SK-N-SH (cell line): ENCODE data around the gene ENKUR. TPM values are rescaled to one million over a fixed set of nuclear protein-coding genes. Genes with fewer than 3 reads are reported as not detected.

Source experiments
- CTCF ChIA-PET: fragments of 300-600, 350-600 bp; formaldehyde crosslinking; extraction: SDS; loops from one replicate; lab custom pipeline; 2021; lab: Yijun Ruan, JAX
- POLR2A ChIA-PET: fragments of 350-600 bp; sonication (Branson Sonifier 250); formaldehyde crosslinking; extraction: SDS; loops from one replicate; lab custom pipeline; 2020; ENCODE audit warnings: antibody characterized with exemption, inconsistent platforms; lab: Yijun Ruan, JAX
- DNase-seq: peaks from one replicate; pipeline ENCODE4 v3.0.0; 2012
- H2AFZ ChIP-seq: fragments of 200-600 bp; sonication (generic); 2 replicates; pipeline ENCODE4 v1.8.1; 2016; ENCODE audit warnings: antibody characterized with exemption, mild to moderate bottlenecking, low read depth
- H3F3A ChIP-seq: fragments of 200-600 bp; sonication (generic); replicated peaks from 2 replicates; pipeline ENCODE3; 2016; ENCODE audit warnings: antibody characterized with exemption, mild to moderate bottlenecking; ENCODE audit not compliant: insufficient read depth
- H3K27ac ChIP-seq, 2 experiments: fragments of 200-500 bp in 1 of 2; fragments of 200-600 bp in 1 of 2; sonication (Bioruptor generic) in 1 of 2; sonication (generic), shearing (Covaris generic) in 1 of 2; 2 replicates each; pipeline versions ENCODE4 v1.5.1 to v1.6.1; 2014 to 2016; ENCODE audit warnings: low read depth in 2 of 2, inconsistent platforms in 1 of 2, low read length in 1 of 2, mild to moderate bottlenecking in 1 of 2, mixed read lengths in 1 of 2
- H3K27me3 ChIP-seq: fragments of 200-600 bp; sonication (generic), shearing (Covaris generic); 2 replicates; pipeline ENCODE4 v1.6.1; 2016; ENCODE audit warnings: mixed run types; ENCODE audit not compliant: insufficient read depth
- H3K36me3 ChIP-seq, 2 experiments: fragments of 200-500 bp in 1 of 2; fragments of 200-600 bp in 1 of 2; sonication (Bioruptor generic) in 1 of 2; sonication (generic) in 1 of 2; replicated peaks in 1 of 2; 2 replicates each; pipeline versions ENCODE3 to v1.5.1; 2014 to 2016; ENCODE audit warnings: low read length in 1 of 2, mild to moderate bottlenecking in 1 of 2; ENCODE audit not compliant: insufficient read depth in 2 of 2, control insufficient read depth in 1 of 2
- H3K4me1 ChIP-seq, 2 experiments: fragments of 200-500 bp in 1 of 2; fragments of 200-600 bp in 1 of 2; sonication (Bioruptor generic) in 1 of 2; sonication (generic), shearing (Covaris generic) in 1 of 2; 2 replicates each; pipeline versions ENCODE4 v1.5.1 to v1.6.1; 2014 to 2016; ENCODE audit warnings: low read depth in 1 of 2, low read length in 1 of 2, mixed run types in 1 of 2; ENCODE audit not compliant: insufficient read depth in 2 of 2, control insufficient read depth in 1 of 2
- H3K4me2 ChIP-seq: fragments of 200-600 bp; sonication (generic), shearing (Covaris generic); 2 replicates; pipeline ENCODE4 v1.6.1; 2017; ENCODE audit warnings: mixed run types
- H3K4me3 ChIP-seq, 2 experiments: fragments of 200-500 bp in 1 of 2; fragments of 200-600 bp in 1 of 2; sonication (Bioruptor generic) in 1 of 2; sonication (generic), shearing (Covaris generic) in 1 of 2; 2 replicates each; pipeline versions ENCODE4 v1.5.1 to v1.8.1; 2014 to 2016; ENCODE audit warnings: low read depth in 2 of 2, inconsistent platforms in 1 of 2, low read length in 1 of 2, mild to moderate bottlenecking in 1 of 2, mixed read lengths in 1 of 2, moderate library complexity in 1 of 2
- H3K79me2 ChIP-seq: fragments of 200-600 bp; sonication (generic); 2 replicates; pipeline ENCODE4 v1.8.1; 2017; ENCODE audit warnings: mild to moderate bottlenecking; ENCODE audit not compliant: insufficient read depth
- H3K9ac ChIP-seq: fragments of 200-600 bp; sonication (generic); 2 replicates; pipeline ENCODE4 v1.6.1; 2017; ENCODE audit warnings: mixed run types
- H3K9me2 ChIP-seq: fragments of 200-600 bp; sonication (generic); 2 replicates; pipeline ENCODE4 v1.6.1; 2017; ENCODE audit warnings: mixed run types
- H3K9me3 ChIP-seq: fragments of 200-600 bp; sonication (generic); 2 replicates; pipeline ENCODE4 v1.6.1; 2017; ENCODE audit warnings: mixed run types, mild to moderate bottlenecking, moderate library complexity
- H4K20me1 ChIP-seq: fragments of 200-600 bp; sonication (generic); 2 replicates; pipeline ENCODE4 v1.6.1; 2017; ENCODE audit warnings: mild to moderate bottlenecking, mixed run types; ENCODE audit not compliant: insufficient read depth
- ELF1 ChIP-seq: IDR thresholded peaks from 2 replicates; pipeline ENCODE4 v1.4.0; 2012
- EP300 ChIP-seq, 2 experiments: IDR thresholded peaks; 2 replicates each; pipeline versions ENCODE4 v1.4.0 to v1.6.1; 2012; ENCODE audit warnings: borderline replicate concordance in 1 of 2, low read depth in 1 of 2, low read length in 1 of 2
- EZH2phosphoT487 ChIP-seq: fragments of 200-600 bp; sonication (generic); IDR thresholded peaks from 2 replicates; pipeline ENCODE4 v1.6.1; 2017; ENCODE audit warnings: low read depth, mixed run types, mild to moderate bottlenecking, antibody characterized with exemption, moderate library complexity, borderline replicate concordance
- GABPA ChIP-seq: IDR thresholded peaks from 2 replicates; pipeline ENCODE4 v1.4.0; 2012; ENCODE audit warnings: low read depth, mild to moderate bottlenecking
- GATA2 ChIP-seq: sonication (generic); formaldehyde crosslinking; IDR thresholded peaks from 2 replicates; pipeline ENCODE4 v1.5.0; 2020; ENCODE audit warnings: mild to moderate bottlenecking, missing genetic modification reagents
- MEF2A ChIP-seq: IDR thresholded peaks from 2 replicates; pipeline ENCODE4 v1.4.0; 2012; ENCODE audit warnings: low read depth, borderline replicate concordance
- NFIC ChIP-seq: IDR thresholded peaks from 2 replicates; pipeline ENCODE4 v1.4.0; 2012; ENCODE audit warnings: borderline replicate concordance
- PBX3 ChIP-seq: IDR thresholded peaks from 2 replicates; pipeline ENCODE4; 2012
- POLR2AphosphoS5 ChIP-seq: IDR thresholded peaks from 2 replicates; pipeline ENCODE4 v1.6.1; 2012; ENCODE audit warnings: low read depth, low read length
- RAD21 ChIP-seq: IDR thresholded peaks from 2 replicates; pipeline ENCODE4 v1.6.1; 2012; ENCODE audit warnings: mild to moderate bottlenecking, low read length
- RCOR1 ChIP-seq: fragments of 150-350 bp; IDR thresholded peaks from 2 replicates; pipeline ENCODE4 v1.6.1; 2017; ENCODE audit warnings: antibody characterized with exemption, low read length
- RXRA ChIP-seq: IDR thresholded peaks from 2 replicates; pipeline ENCODE4 v1.4.0; 2012; ENCODE audit warnings: low read depth, mild to moderate bottlenecking, borderline replicate concordance
- TAF1 ChIP-seq: IDR thresholded peaks from 2 replicates; pipeline ENCODE4 v1.6.1; 2012; ENCODE audit warnings: low read depth, mild to moderate bottlenecking, low read length, moderate library complexity, borderline replicate concordance
- TCF12 ChIP-seq: IDR thresholded peaks from 2 replicates; pipeline ENCODE4 v1.4.0; 2012
- TEAD4 ChIP-seq: IDR thresholded peaks from 2 replicates; pipeline ENCODE4 v1.4.0; 2012; ENCODE audit warnings: mild to moderate bottlenecking, borderline replicate concordance; ENCODE audit not compliant: insufficient read depth
- WGBS: methylation state at CpG from one replicate; pipeline ENCODE4 v1.1.6; 2017; ENCODE audit warnings: low lambda C conversion rate; 5-methylcytosine and 5-hydroxymethylcytosine counted together
- polyA plus RNA-seq, 3 experiments: library from polyadenylated mRNA; depleted of rRNA; stranded (reverse); fragments of >200 nt; gene quantifications; 2 replicates each; pipeline ENCODE4 v1.2.3, GENCODE V29; 2012
- TF ChIP-seq, protein P1 (sequence below): IDR thresholded peaks from 2 replicates; pipeline ENCODE4 v1.6.1; 2012; ENCODE audit warnings: mild to moderate bottlenecking, low read depth, low read length, moderate library complexity
- TF ChIP-seq, protein P2 (sequence below): IDR thresholded peaks from 2 replicates; pipeline ENCODE4 v1.4.0; 2012; ENCODE audit warnings: low read depth, borderline replicate concordance

The ENKUR gene
- polyA plus RNA-seq, 1 of the 3 experiments (the other 2 are of a cell fraction) = 0.13 TPM

DNA sequence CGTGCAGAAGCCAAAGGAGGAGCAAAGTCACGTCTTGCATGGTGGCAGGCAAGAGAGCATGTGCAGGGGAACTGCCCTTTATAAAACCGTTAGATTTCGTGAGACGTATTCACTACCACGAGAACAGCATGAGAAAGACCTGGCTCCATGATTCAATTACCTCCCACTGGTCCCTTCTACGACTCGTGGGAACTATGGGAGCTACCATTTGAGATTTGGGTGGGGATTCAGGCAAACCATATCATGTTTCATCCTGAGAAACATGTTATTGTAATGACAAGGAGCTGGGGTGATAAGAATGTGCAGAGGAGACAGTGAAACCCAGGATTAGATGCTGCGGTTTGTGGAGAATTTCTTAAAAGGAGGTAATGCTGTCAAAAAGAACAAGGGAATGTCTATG is 34.4 kb upstream of the ENKUR start:
- Histone ChIP-seq H3K4me1 (no peaks in the 10 kb centered on the region), H3K27me3 (no peaks in the 10 kb centered on the region), H3K9me3 (no peaks in the 10 kb centered on the region), H4K20me1 (no peaks in the 10 kb centered on the region), H3K4me3 (no peak overlapping the region), H3K9me2 (no peaks in the 10 kb centered on the region), H3F3A (no peaks in the 10 kb centered on the region), H3K79me2 (no peaks in the 10 kb centered on the region), H3K9ac (no peak overlapping the region), H3K36me3 (no peaks in the 10 kb centered on the region)
- 68% methylated on average over 9 of the region's 9 CpGs for WGBS
- no peak for DNase-seq
- no peak for TF ChIP-seq PBX3
- TF ChIP-seq TCF12 = no peak
- no peak for TF ChIP-seq MEF2A
- TF ChIP-seq, protein P1, sequence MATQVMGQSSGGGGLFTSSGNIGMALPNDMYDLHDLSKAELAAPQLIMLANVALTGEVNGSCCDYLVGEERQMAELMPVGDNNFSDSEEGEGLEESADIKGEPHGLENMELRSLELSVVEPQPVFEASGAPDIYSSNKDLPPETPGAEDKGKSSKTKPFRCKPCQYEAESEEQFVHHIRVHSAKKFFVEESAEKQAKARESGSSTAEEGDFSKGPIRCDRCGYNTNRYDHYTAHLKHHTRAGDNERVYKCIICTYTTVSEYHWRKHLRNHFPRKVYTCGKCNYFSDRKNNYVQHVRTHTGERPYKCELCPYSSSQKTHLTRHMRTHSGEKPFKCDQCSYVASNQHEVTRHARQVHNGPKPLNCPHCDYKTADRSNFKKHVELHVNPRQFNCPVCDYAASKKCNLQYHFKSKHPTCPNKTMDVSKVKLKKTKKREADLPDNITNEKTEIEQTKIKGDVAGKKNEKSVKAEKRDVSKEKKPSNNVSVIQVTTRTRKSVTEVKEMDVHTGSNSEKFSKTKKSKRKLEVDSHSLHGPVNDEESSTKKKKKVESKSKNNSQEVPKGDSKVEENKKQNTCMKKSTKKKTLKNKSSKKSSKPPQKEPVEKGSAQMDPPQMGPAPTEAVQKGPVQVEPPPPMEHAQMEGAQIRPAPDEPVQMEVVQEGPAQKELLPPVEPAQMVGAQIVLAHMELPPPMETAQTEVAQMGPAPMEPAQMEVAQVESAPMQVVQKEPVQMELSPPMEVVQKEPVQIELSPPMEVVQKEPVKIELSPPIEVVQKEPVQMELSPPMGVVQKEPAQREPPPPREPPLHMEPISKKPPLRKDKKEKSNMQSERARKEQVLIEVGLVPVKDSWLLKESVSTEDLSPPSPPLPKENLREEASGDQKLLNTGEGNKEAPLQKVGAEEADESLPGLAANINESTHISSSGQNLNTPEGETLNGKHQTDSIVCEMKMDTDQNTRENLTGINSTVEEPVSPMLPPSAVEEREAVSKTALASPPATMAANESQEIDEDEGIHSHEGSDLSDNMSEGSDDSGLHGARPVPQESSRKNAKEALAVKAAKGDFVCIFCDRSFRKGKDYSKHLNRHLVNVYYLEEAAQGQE = no peak
- TF ChIP-seq TEAD4 = no peak
- no peak for TF ChIP-seq RXRA
- TF ChIP-seq ELF1 = no peak
- no peak for TF ChIP-seq EZH2phosphoT487
- TF ChIP-seq POLR2AphosphoS5 = no peak
- TF ChIP-seq, protein P2, sequence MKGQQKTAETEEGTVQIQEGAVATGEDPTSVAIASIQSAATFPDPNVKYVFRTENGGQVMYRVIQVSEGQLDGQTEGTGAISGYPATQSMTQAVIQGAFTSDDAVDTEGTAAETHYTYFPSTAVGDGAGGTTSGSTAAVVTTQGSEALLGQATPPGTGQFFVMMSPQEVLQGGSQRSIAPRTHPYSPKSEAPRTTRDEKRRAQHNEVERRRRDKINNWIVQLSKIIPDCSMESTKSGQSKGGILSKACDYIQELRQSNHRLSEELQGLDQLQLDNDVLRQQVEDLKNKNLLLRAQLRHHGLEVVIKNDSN = no peak
- no peak for TF ChIP-seq RAD21
- TF ChIP-seq TAF1 = no peak
- TF ChIP-seq GATA2 (CRISPR knock-in tag) = no peak
- TF ChIP-seq, all 33 proteins: peak for 0
- no peak overlapping the region for H3K4me2 ChIP-seq
- no peak overlapping the region for H3K27ac ChIP-seq
- ChIA-PET CTCF (interaction anchor here (1.1 kb wide), 1 partner anchor 12 kb away, joined by 3 read pairs; no protein-coding TSS in a partner anchor), POLR2A (no interaction called here)
- no peak overlapping the region for H2AFZ ChIP-seq

GRCh38 chr10:25049966-25050365 is 34.0 kb upstream of the ENKUR start:
- Histone ChIP-seq H3K9ac (no peak overlapping the region), H3K9me3 (no peaks in the 10 kb centered on the region), H3K4me2 (no peak overlapping the region), H2AFZ (no peak overlapping the region), H3K27ac (no peak overlapping the region), H3K79me2 (no peaks in the 10 kb centered on the region), H3K27me3 (no peaks in the 10 kb centered on the region), H3K4me1 (no peaks in the 10 kb centered on the region), H3K36me3 (no peaks in the 10 kb centered on the region), H3K4me3 (no peak overlapping the region), H3F3A (no peaks in the 10 kb centered on the region), H3K9me2 (no peaks in the 10 kb centered on the region), H4K20me1 (no peaks in the 10 kb centered on the region)
- ChIA-PET CTCF (no interaction called here), POLR2A (no interaction called here)
- TF ChIP-seq MEF2A = no peak
- TF ChIP-seq NFIC = no peak
- no peak for TF ChIP-seq POLR2AphosphoS5
- no peak for TF ChIP-seq RAD21
- no peak for TF ChIP-seq GABPA
- TF ChIP-seq EP300 (IDR thresholded peaks at IDR 0.05; ENCODE audit: borderline replicate concordance in 1 of 2, low read depth in 1 of 2, low read length in 1 of 2) = no peak
- no peak for TF ChIP-seq EZH2phosphoT487
- no peak for TF ChIP-seq RCOR1
- DNase-seq = no peak
- 92% methylated on average over 2 of the region's 2 CpGs for WGBS
